HL-60 (cell line): Measurements from ENCODE around the gene UTP25.

Experiments
- GABPA ChIP-seq: IDR thresholded peaks from 2 replicates; pipeline ENCODE4 v1.6.1; 2012; ENCODE audit warnings: low read depth
- POLR2AphosphoS5 ChIP-seq: IDR thresholded peaks from 2 replicates; pipeline ENCODE4 v1.6.1; 2012; ENCODE audit warnings: low read depth
- TF ChIP-seq, protein P1 (sequence below): IDR thresholded peaks from one replicate; pipeline ENCODE4 v1.5.1; 2011; ENCODE audit warnings: low read length, control low read depth, inconsistent platforms; ENCODE audit not compliant: insufficient read depth
- TF ChIP-seq, protein P2 (sequence below): IDR thresholded peaks from 2 replicates; pipeline ENCODE4 v1.6.1; 2012; ENCODE audit warnings: low read depth; ENCODE audit not compliant: insufficient replicate concordance

DNA sequence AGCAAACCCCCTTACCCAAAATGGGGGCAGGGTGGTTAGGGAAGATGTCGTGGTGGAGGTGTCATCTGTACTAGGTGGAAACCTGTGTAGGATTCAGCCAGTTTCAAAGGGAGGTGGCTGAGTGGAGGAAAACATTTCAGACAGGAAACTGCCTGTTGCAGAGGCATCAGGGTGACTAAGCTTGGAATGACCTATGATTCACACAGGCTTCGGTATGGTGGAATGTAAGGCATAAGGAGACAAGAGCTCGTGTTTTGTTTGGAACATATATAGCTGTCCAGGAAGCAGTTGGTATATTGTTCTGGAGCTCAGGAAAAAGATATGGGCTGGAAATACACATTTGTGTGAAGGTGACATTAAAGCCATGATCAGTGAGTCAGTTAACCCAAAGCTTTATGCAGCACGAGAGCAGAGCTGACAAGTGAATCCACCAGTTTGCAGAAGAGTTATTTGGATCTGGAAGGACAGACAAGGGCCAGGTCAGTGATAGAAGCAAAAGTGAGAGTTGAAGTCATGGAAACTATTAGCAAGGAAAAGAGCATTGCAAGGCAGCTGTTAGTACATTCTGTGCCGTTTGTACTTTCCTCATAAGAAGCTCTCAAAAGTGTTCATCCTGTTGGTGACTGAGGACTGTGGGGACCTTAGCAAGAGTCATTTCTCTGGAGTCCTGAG, 12.2 kb downstream of the UTP25 start:
- no peak for TF ChIP-seq POLR2AphosphoS5
- TF ChIP-seq, protein P1, sequence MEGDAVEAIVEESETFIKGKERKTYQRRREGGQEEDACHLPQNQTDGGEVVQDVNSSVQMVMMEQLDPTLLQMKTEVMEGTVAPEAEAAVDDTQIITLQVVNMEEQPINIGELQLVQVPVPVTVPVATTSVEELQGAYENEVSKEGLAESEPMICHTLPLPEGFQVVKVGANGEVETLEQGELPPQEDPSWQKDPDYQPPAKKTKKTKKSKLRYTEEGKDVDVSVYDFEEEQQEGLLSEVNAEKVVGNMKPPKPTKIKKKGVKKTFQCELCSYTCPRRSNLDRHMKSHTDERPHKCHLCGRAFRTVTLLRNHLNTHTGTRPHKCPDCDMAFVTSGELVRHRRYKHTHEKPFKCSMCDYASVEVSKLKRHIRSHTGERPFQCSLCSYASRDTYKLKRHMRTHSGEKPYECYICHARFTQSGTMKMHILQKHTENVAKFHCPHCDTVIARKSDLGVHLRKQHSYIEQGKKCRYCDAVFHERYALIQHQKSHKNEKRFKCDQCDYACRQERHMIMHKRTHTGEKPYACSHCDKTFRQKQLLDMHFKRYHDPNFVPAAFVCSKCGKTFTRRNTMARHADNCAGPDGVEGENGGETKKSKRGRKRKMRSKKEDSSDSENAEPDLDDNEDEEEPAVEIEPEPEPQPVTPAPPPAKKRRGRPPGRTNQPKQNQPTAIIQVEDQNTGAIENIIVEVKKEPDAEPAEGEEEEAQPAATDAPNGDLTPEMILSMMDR, result no peak
- TF ChIP-seq, protein P2, sequence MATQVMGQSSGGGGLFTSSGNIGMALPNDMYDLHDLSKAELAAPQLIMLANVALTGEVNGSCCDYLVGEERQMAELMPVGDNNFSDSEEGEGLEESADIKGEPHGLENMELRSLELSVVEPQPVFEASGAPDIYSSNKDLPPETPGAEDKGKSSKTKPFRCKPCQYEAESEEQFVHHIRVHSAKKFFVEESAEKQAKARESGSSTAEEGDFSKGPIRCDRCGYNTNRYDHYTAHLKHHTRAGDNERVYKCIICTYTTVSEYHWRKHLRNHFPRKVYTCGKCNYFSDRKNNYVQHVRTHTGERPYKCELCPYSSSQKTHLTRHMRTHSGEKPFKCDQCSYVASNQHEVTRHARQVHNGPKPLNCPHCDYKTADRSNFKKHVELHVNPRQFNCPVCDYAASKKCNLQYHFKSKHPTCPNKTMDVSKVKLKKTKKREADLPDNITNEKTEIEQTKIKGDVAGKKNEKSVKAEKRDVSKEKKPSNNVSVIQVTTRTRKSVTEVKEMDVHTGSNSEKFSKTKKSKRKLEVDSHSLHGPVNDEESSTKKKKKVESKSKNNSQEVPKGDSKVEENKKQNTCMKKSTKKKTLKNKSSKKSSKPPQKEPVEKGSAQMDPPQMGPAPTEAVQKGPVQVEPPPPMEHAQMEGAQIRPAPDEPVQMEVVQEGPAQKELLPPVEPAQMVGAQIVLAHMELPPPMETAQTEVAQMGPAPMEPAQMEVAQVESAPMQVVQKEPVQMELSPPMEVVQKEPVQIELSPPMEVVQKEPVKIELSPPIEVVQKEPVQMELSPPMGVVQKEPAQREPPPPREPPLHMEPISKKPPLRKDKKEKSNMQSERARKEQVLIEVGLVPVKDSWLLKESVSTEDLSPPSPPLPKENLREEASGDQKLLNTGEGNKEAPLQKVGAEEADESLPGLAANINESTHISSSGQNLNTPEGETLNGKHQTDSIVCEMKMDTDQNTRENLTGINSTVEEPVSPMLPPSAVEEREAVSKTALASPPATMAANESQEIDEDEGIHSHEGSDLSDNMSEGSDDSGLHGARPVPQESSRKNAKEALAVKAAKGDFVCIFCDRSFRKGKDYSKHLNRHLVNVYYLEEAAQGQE, result no peak
- no peak for TF ChIP-seq GABPA
